Mucosa of descending colon (tissue), 3 donors: ENCODE measurements around the gene GALE. TPM values are rescaled to one million over a fixed set of nuclear protein-coding genes. Genes with fewer than 3 reads are reported as not detected.
A peak's percentile ranks its signal among the peaks of the same experiment; 100 is the strongest.

ENCODE experiments used
- ATAC-seq: fragments of 200-7000 bp; cut with Tn5 transposase; one replicate; pipeline ENCODE4 v1.9.1; 2020; ENCODE audit warnings: mild to moderate bottlenecking, moderate library complexity
- DNase-seq, 3 donors: peaks; one replicate each; pipeline ENCODE4 v3.0.0-alpha.2; 2020
- H3K36me3 ChIP-seq: fragments of 200-600 bp; one replicate; pipeline ENCODE4 v1.8.0; 2021; ENCODE audit warnings: low read depth, mild to moderate bottlenecking
- H3K4me1 ChIP-seq: fragments of 200-600 bp; one replicate; pipeline ENCODE4 v1.8.0; 2021; ENCODE audit warnings: low read depth, mild to moderate bottlenecking
- H3K4me3 ChIP-seq: fragments of 200-600 bp; one replicate; pipeline ENCODE4 v1.8.0; 2021; ENCODE audit warnings: mild to moderate bottlenecking
- H3K9me3 ChIP-seq: fragments of 200-600 bp; one replicate; pipeline ENCODE4 v1.8.0; 2021; ENCODE audit warnings: mild to moderate bottlenecking
- intact Hi-C, 2 donors: fragments of 100-400 bp; cut with DNase I in 1 of 2; cut with micrococcal nuclease in 1 of 2; formaldehyde crosslinking; loops; one replicate each; pipeline versions ENCODE4 v1.11.0 to v1.11.1; 2022; cut with DNase I, micrococcal nuclease
- total RNA-seq, 3 donors: library from RNA; stranded (reverse); fragmentation: NEBNext Ultra II Directional in 2 of 3; extraction: Animal tissue kit (Norgen Biotek cat#: 25700) in 2 of 3; gene quantifications; one replicate each; pipeline versions ENCODE4 v1.2.1 to v1.2.4, GENCODE V29; 2021 to 2023
- TF ChIP-seq, protein P1 (sequence below): fragments of 200-600 bp; IDR thresholded peaks from one replicate; pipeline ENCODE4 v1.8.0; 2022; ENCODE audit warnings: antibody characterized with exemption, mild to moderate bottlenecking
- donor health status: DM: no; HTN: no; CAD: no; lungs with moderate emphysema.
- donor health status: DM: no; HTN: no; CAD: no.
- donor health status: DM: no; HTN: yes; CAD: no.

Gene GALE
- total RNA-seq, 3 donors from 2014 or later = 55.7 to 156 (median 127) TPM

DNA sequence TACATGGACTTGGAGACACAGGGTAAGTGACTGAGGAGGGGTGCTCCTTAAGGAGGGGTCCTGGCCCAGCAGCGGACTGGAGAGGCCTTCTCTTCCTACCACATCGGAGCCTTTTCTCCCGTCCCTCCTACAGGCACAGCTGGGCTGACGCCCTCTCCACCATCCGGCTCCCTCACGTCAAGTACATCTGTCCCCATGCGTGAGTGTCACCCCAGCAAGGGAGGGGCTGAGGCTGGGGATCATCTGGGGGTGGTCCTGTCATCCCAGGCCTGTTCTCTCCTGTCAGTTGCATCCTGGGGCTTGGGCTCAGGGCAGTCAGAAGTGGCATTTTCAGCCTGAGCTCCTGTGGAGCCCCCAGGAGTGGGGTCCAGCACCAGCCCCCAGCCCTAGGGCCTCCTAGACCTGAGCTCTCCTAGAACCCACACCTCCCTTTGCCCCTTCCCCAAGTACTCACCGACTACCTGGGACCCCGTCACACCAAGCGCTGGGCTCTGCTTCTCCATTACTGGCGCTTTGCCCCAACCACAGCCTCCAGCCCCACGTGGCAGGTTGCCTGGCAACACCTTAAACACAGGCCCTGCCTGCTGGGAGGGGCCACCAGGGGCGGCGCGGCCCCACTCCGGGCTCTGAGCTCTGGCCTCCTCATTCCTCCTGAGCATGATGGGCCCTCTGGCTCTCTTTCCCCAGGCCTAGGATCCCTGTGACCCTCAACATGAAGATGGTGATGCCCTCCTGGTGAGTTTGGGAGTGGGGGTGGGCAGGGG, 7.4 kb downstream of the GALE start:
- TF ChIP-seq, protein P1, sequence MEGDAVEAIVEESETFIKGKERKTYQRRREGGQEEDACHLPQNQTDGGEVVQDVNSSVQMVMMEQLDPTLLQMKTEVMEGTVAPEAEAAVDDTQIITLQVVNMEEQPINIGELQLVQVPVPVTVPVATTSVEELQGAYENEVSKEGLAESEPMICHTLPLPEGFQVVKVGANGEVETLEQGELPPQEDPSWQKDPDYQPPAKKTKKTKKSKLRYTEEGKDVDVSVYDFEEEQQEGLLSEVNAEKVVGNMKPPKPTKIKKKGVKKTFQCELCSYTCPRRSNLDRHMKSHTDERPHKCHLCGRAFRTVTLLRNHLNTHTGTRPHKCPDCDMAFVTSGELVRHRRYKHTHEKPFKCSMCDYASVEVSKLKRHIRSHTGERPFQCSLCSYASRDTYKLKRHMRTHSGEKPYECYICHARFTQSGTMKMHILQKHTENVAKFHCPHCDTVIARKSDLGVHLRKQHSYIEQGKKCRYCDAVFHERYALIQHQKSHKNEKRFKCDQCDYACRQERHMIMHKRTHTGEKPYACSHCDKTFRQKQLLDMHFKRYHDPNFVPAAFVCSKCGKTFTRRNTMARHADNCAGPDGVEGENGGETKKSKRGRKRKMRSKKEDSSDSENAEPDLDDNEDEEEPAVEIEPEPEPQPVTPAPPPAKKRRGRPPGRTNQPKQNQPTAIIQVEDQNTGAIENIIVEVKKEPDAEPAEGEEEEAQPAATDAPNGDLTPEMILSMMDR = no peak
- no peaks in the 10 kb centered on the region for H3K36me3 ChIP-seq
- peak; percentile 64 for ATAC-seq
- peak; percentile 77 to 83 (median 81) for DNase-seq
- no peaks in the 10 kb centered on the region for H3K9me3 ChIP-seq
- peaks cover 33% of the 10 kb centered on the region for H3K4me1 ChIP-seq
- no peak overlapping the region for H3K4me3 ChIP-seq
- intact Hi-C loops = no loop called here

DNA sequence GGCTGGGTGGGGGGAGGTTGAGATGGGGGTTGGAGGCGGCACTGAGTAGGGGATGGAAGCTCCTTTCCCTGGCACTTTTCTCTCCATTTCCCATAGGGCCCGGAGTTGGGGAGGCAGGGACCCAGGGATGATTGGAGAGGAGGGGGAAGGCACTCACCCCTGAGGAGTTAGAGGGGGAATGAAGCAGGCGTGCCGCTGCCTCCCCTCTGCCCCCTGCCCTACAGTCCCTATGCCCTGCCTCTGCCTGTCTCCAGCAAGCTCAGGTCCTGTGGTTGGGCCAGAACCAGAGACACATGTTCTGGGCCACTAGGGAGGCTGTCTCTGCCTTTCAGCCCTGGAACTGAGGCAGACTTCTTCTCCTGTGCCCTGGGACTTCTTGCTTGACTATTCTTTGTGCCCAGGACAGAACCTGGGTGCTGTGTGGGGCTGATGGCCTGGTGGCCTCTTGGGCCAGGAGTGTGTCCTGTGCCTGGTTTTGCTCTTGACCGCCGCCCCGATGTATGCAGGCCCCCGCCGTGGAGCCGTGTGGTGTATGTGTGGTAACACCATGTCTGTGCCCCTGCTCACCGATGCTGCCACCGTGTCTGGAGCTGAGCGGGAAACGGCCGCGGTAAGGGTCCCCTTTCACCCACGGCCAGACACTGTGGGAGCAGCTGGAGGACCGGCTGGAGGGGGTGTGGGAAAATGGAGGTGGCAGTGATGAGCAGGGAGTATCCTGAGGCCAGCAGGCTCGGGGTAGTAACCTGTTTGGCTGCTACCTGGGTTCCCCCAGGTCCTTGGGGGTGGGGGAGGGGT, 8.2 kb downstream of the GALE start:
- intact Hi-C loops = no loop called here
- H3K9me3 ChIP-seq = no peaks in the 10 kb centered on the region
- H3K36me3 ChIP-seq = no peaks in the 10 kb centered on the region
- TF ChIP-seq, protein P1 = no peak
- no peak overlapping the region for H3K4me3 ChIP-seq
- H3K4me1 ChIP-seq = peaks cover 30% of the 10 kb centered on the region
- DNase-seq (peak in 1 of 3 donors; percentile 62), ATAC-seq (no peak)

DNA sequence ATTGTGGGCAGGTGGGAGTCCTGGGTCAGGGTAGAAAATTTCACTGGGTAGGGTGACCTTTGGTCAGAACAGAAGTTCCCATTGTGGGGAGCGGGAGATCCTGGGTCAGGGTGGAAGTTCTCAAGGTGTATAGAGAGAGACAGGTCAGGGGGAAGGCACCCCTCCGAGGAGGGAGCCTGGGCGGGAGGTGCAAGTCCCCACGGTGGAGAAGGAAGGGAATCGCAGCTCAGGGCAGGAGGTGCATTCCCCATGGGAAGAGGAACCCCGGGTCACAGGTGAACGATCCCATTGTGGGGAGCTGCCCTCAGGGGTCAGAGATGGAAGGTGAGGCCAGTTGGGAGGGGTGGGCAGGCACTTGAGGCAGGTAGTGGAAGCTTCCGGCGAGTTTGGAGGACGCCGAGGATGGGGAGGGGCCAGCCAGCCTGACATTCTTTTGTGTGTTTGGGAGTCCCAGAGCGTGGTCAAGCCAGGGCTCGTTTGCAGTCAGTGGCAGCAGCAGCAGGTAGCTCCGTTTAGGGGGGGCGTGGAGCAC, 9.0 kb downstream of the GALE start:
- Histone ChIP-seq H3K4me3 (peak overlapping the region; percentile 49), H3K36me3 (no peaks in the 10 kb centered on the region), H3K4me1 (peaks cover 27% of the 10 kb centered on the region), H3K9me3 (no peaks in the 10 kb centered on the region)
- TF ChIP-seq, protein P1 = no peak
- DNase-seq (peak; percentile 42 to 75 (median 61)), ATAC-seq (peak; percentile 27)
- intact Hi-C loops = no loop called here

DNA sequence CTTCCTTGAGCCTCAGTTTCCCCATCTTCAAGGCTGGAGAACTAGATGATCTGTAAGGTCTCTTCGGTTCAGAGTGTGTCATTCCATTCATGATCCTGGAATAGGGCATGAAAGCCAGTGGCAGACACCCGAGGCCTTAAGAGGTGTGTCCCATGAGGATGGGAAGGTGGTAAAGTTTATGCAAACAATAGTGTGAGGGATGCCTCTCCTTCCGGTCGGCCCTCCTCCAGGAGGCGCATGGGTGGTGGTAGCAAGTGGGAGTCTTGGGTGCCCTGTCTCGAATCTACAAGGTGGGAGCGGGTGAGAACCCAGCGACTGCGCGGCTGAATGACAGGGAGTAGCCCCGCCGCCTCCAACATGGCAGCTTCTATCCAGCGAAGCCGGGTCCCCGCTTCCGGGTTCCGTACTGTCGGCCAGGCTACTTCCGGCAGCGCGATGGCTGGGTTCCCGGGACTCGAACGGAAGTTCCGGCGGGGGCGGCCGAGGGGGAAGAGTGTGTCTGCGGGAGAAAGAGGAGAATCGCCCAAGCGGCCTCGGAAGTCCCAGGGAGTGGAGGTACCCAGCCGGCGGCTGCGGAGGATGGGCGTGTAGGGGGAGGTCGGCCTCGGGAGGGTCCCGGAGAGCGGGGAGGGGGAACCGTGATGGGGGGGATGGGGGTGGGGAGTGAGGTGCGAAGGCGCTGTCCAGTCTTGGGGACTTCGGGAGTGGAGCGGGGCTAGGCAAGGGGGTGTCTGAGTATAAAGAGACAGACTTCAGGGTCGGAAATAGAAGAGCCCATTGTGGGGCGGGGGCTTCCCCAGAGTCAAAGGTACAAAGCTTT, 9.6 kb downstream of the GALE start, which contains the start of gene LYPLA2:
TSS of gene LYPLA2 (plus strand) at position 450 of the 820 bp plus-strand sequence. CDS start 1,538 bp downstream, outside the sequence.
- H3K4me3 ChIP-seq = peak within 1 kb of the TSS; percentile 49
- no peaks in the 10 kb centered on the region for H3K9me3 ChIP-seq
- H3K4me1 ChIP-seq = peaks cover 23% of the 10 kb centered on the region
- ATAC-seq = peak; percentile 87
- H3K36me3 ChIP-seq = peaks cover under 1% of the 10 kb centered on the region
- intact Hi-C loops = no loop called here
- TF ChIP-seq, protein P1 = no peak
- DNase-seq = peak; percentile 95

DNA sequence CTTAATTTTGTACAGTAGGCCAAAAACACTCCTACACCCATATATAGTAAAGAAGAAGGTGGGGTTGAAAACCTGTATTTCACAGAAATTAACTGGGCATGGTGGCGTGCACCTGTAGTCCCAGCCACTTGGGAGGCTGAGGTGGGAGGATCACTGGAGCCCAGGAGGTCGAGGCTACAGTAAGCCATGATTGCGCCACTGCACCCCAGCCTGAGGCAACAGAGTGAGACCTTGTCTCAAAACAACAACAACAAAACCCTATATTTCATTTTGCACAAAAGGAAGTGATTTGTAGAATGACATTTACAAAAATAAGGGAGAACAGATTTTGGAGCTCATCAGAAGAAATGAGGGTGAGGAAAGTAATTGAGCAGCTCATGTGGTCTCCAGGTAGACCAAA, 11.9 kb downstream of the GALE start:
- TF ChIP-seq, protein P1 = no peak
- no peaks in the 10 kb centered on the region for H3K9me3 ChIP-seq
- DNase-seq (no peak), ATAC-seq (no peak)
- intact Hi-C loops = no loop called here
- peaks cover 23% of the 10 kb centered on the region for H3K4me1 ChIP-seq
- H3K4me3 ChIP-seq = no peak overlapping the region
- H3K36me3 ChIP-seq = peaks cover 5% of the 10 kb centered on the region
